WTC11 (cell line): ENCODE results near the gene GRIP2.

ENCODE experiments used
- GABPB1 ChIP-seq: sonication (generic); formaldehyde crosslinking; IDR thresholded peaks from 2 replicates; pipeline ENCODE4 v1.8.1; 2023; ENCODE audit warnings: mild to moderate bottlenecking, missing genetic modification reagents
- NFE2L1 ChIP-seq: sonication (generic); formaldehyde crosslinking; IDR thresholded peaks from 2 replicates; pipeline ENCODE4 v1.8.1; 2023; ENCODE audit warnings: missing genetic modification reagents
- SMAD4 ChIP-seq: sonication (generic); formaldehyde crosslinking; IDR thresholded peaks from 2 replicates; pipeline ENCODE4 v1.8.0; 2022; ENCODE audit warnings: mild to moderate bottlenecking, missing genetic modification reagents
- USF2 ChIP-seq: sonication (generic); formaldehyde crosslinking; IDR thresholded peaks from 2 replicates; pipeline ENCODE4 v1.8.1; 2023; ENCODE audit warnings: mild to moderate bottlenecking, missing genetic modification reagents, moderate library complexity
- ZNF121 ChIP-seq: sonication (generic); formaldehyde crosslinking; IDR thresholded peaks from 2 replicates; pipeline ENCODE4 v1.8.0; 2023; ENCODE audit warnings: missing genetic modification reagents
- ZNF416 ChIP-seq: fragments of 250-450 bp; sonication (Bioruptor Pico); IDR thresholded peaks from 2 replicates; pipeline ENCODE4 v1.9.0; 2021; ENCODE audit warnings: mild to moderate bottlenecking, inconsistent platforms
- TF ChIP-seq, protein P1 (sequence below): fragments of 200-600 bp; IDR thresholded peaks from 2 replicates; pipeline ENCODE4 v1.8.0; 2022; ENCODE audit warnings: antibody characterized with exemption
- TF ChIP-seq, protein P2 (sequence below): sonication (generic); formaldehyde crosslinking; conservative IDR thresholded peaks from 2 replicates; pipeline ENCODE4 v1.8.1; 2023; ENCODE audit warnings: mild to moderate bottlenecking, low read depth, missing genetic modification reagents, moderate library complexity

DNA sequence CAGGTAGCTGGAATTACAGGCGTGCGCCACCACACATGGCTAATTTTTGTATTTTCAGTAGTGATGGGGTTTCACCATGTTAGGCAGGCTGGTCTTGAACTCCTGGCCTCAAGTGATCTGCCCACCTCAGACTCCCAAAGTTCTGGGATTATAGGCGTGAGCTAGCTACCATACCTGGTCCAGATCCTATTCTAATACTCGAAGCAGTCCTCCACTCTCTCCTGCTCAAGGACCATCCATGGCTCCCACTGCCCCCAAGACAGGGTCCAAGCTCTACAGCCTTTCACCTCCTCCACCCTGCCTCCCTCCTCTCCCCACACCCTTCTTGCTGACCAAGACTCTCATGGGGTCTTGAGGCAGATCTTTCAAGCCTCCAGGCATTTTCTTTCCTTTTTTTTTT lies 12.6 kb upstream of the GRIP2 start:
- TF ChIP-seq ZNF121, result no peak
- TF ChIP-seq, protein P1, sequence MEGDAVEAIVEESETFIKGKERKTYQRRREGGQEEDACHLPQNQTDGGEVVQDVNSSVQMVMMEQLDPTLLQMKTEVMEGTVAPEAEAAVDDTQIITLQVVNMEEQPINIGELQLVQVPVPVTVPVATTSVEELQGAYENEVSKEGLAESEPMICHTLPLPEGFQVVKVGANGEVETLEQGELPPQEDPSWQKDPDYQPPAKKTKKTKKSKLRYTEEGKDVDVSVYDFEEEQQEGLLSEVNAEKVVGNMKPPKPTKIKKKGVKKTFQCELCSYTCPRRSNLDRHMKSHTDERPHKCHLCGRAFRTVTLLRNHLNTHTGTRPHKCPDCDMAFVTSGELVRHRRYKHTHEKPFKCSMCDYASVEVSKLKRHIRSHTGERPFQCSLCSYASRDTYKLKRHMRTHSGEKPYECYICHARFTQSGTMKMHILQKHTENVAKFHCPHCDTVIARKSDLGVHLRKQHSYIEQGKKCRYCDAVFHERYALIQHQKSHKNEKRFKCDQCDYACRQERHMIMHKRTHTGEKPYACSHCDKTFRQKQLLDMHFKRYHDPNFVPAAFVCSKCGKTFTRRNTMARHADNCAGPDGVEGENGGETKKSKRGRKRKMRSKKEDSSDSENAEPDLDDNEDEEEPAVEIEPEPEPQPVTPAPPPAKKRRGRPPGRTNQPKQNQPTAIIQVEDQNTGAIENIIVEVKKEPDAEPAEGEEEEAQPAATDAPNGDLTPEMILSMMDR, result no peak
- TF ChIP-seq USF2 (CRISPR knock-in tag), result no peak
- TF ChIP-seq SMAD4, result no peak
- TF ChIP-seq, protein P2, sequence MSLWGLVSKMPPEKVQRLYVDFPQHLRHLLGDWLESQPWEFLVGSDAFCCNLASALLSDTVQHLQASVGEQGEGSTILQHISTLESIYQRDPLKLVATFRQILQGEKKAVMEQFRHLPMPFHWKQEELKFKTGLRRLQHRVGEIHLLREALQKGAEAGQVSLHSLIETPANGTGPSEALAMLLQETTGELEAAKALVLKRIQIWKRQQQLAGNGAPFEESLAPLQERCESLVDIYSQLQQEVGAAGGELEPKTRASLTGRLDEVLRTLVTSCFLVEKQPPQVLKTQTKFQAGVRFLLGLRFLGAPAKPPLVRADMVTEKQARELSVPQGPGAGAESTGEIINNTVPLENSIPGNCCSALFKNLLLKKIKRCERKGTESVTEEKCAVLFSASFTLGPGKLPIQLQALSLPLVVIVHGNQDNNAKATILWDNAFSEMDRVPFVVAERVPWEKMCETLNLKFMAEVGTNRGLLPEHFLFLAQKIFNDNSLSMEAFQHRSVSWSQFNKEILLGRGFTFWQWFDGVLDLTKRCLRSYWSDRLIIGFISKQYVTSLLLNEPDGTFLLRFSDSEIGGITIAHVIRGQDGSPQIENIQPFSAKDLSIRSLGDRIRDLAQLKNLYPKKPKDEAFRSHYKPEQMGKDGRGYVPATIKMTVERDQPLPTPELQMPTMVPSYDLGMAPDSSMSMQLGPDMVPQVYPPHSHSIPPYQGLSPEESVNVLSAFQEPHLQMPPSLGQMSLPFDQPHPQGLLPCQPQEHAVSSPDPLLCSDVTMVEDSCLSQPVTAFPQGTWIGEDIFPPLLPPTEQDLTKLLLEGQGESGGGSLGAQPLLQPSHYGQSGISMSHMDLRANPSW (CRISPR knock-in tag), result no peak
- TF ChIP-seq GABPB1, result no peak
- no peak for TF ChIP-seq ZNF416 (CRISPR knock-in tag)
- no peak for TF ChIP-seq NFE2L1 (CRISPR knock-in tag)
